Myocyte (in vitro differentiated cells): ENCODE data around the gene MYBPH. TPM values are rescaled to one million over a fixed set of nuclear protein-coding genes. Genes with fewer than 3 reads are reported as not detected.

Experiments
- DNase-seq: peaks from one replicate; pipeline ENCODE4 v3.0.0-alpha.2; 2012; ENCODE audit warnings: low read depth
- total RNA-seq: library from RNA; depleted of rRNA; stranded (reverse); fragments of >200 nt; gene quantifications from 2 replicates; pipeline ENCODE4 v1.2.3, GENCODE V29; 2014

The MYBPH gene
- total RNA-seq, 1 donor from 2014 or later: 1,679 TPM

GRCh38 chr1:203130358-203130985, 45.2 kb downstream of the MYBPH start:
- no peak for DNase-seq

- peak; percentile 92 for DNase-seq
These were observed 46.0 kb downstream of the MYBPH start for GRCh38 chr1:203129501-203130231.

GRCh38 chr1:203128716-203129500, 46.7 kb downstream of the MYBPH start:
- no peak for DNase-seq

GRCh38 chr1:203128431-203128715, 47.3 kb downstream of the MYBPH start:
- DNase-seq: no peak

- peak; percentile 87 for DNase-seq
These were observed 47.8 kb downstream of the MYBPH start, which contains the start of gene ADORA1 for GRCh38 chr1:203127666-203128430. ADORA1 (plus strand) TSS chr1:203127726; CDS start chr1:203128842, 1,116 bp downstream.

GRCh38 chr1:203126866-203127665, 48.6 kb downstream of the MYBPH start:
- no peak for DNase-seq

- DNase-seq: peak; percentile 75
These were observed 49.3 kb downstream of the MYBPH start for GRCh38 chr1:203126151-203126865.

- no peak for DNase-seq
These were observed 50.9 kb downstream of the MYBPH start for GRCh38 chr1:203124546-203125317.

- DNase-seq: no peak
These were observed 51.6 kb downstream of the MYBPH start for GRCh38 chr1:203124011-203124410.

- no peak for DNase-seq
These were observed 53.5 kb downstream of the MYBPH start for GRCh38 chr1:203122159-203122558.

GRCh38 chr1:203121186-203122015, 54.2 kb downstream of the MYBPH start:
- no peak for DNase-seq

GRCh38 chr1:203120325-203121153, 55.1 kb downstream of the MYBPH start:
- peak; percentile 65 for DNase-seq

Other genes starting within 250 kb of the MYBPH start
- 42.8 and 51.9 TPM in 2 replicates for gene KLHL12, start 248.6 kb downstream of the MYBPH start, total RNA-seq
- gene ADIPOR1, start 217.5 kb downstream of the MYBPH start, total RNA-seq: 166 and 230 TPM in 2 replicates
- 784 and 884 TPM in 2 replicates for gene CYB5R1, start 208.6 kb downstream of the MYBPH start, total RNA-seq
- 90.5 and 108 TPM in 2 replicates for gene TMEM183A, start 168.5 kb downstream of the MYBPH start, total RNA-seq
- 122 and 180 TPM in 2 replicates for gene PPFIA4, start 149.3 kb downstream of the MYBPH start, total RNA-seq
- 882 and 1,586 TPM in 2 replicates for gene MYOG, start 89.8 kb downstream of the MYBPH start, total RNA-seq
- 27.4 and 42.0 TPM in 2 replicates for gene ADORA1, start 48.1 kb downstream of the MYBPH start, total RNA-seq
- 0.37 and 1.2 TPM in 2 replicates for gene CHI3L1, start 10.9 kb upstream of the MYBPH start, total RNA-seq
- gene CHIT1, start 53.8 kb upstream of the MYBPH start, total RNA-seq: 5.0 and 7.7 TPM in 2 replicates
- gene BTG2, start 129.7 kb upstream of the MYBPH start, total RNA-seq: 55.6 and 95.2 TPM in 2 replicates
- 4.4 and 10.6 TPM in 2 replicates for gene FMOD, start 175.3 kb upstream of the MYBPH start, total RNA-seq